ENCODE results near the gene DCPS. TPM values are rescaled to one million over a fixed set of nuclear protein-coding genes. Genes with fewer than 3 reads are reported as not detected.

Gene DCPS
- total and polyA plus RNA-seq, 2 of the 4 experiments (the other 2 are of a cell fraction): 19.7 to 34.8 TPM

- Histone ChIP-seq H3K9me1 (ENCODE audit: insufficient read depth, low read length) (peaks cover 5% of the 10 kb centered on the region; the same call in 1 of the 2 replicates), H3K36me3 (ENCODE audit: control insufficient read depth, insufficient read depth, low read length) (peaks cover 26% of the 10 kb centered on the region), H3K27ac (ENCODE audit: insufficient read depth, low read length) (no peak overlapping the region), H4K20me1 (ENCODE audit: insufficient read depth, low read length) (no peaks in the 10 kb centered on the region), H3K14ac (replicated peaks; ENCODE audit: low read depth, low read length) (no peak overlapping the region), H3K18ac (ENCODE audit: low read depth, low read length) (no peak overlapping the region), H2AFZ (replicated peaks; ENCODE audit: low read length, poor library complexity) (no peak overlapping the region), H2BK120ac (ENCODE audit: low read depth, low read length) (no peak overlapping the region), H4K8ac (ENCODE audit: low read depth in 2 of 2, low read length in 2 of 2) (no peak overlapping the region), H3K9ac (ENCODE audit: low read depth, low read length) (no peak overlapping the region), H2BK15ac (ENCODE audit: low read depth, low read length) (no peak overlapping the region), H3K4me3 (ENCODE audit: insufficient read depth, low read depth, low read length) (no peak overlapping the region), H4K91ac (ENCODE audit: insufficient read depth, low read depth, low read length) (no peak overlapping the region), H3K79me1 (ENCODE audit: low read depth in 1 of 2, low read length in 2 of 2) (peaks cover 3 to 14% of the 10 kb centered on the region in 2 experiments; a peak in 3 of 4 replicates), H3K56ac (ENCODE audit: extremely low read depth, insufficient read depth, low read length) (no peak overlapping the region), H2BK20ac (ENCODE audit: low read depth, low read length) (no peak overlapping the region), H2AK5ac (ENCODE audit: low read depth, low read length) (no peak overlapping the region), H3K23ac (ENCODE audit: low read depth, low read length) (no peak overlapping the region), H3K4me2 (ENCODE audit: low read depth, low read length) (no peak overlapping the region), H3K9me3 (ENCODE audit: control insufficient read depth, insufficient read depth, low read length) (no peaks in the 10 kb centered on the region), H2BK5ac (ENCODE audit: low read depth, low read length, poor library complexity, severe bottlenecking) (no peak overlapping the region), H3K27me3 (ENCODE audit: control insufficient read depth, insufficient read depth, low read length) (no peaks in the 10 kb centered on the region), H3K4ac (ENCODE audit: low read depth, low read length) (no peak overlapping the region), H4K5ac (ENCODE audit: low read depth, low read length) (no peak overlapping the region), H3K4me1 (ENCODE audit: control insufficient read depth, insufficient read depth, low read length) (peaks cover 3% of the 10 kb centered on the region; the same call in 1 of the 2 replicates), H2AK9ac (replicated peaks; ENCODE audit: low read depth, low read length, poor library complexity) (no peak overlapping the region)
- intact Hi-C loops (cut with micrococcal nuclease): no loop called here
- ChIA-PET POLR2A (ENCODE audit: unreplicated experiment) (no interaction called here), CTCF (no interaction called here)
- no peak for TF ChIP-seq MAFK (IDR thresholded peaks at IDR 0.05; ENCODE audit: low read depth, low read length)
- no peak for TF ChIP-seq NFE2L2 (IDR thresholded peaks at IDR 0.05; ENCODE audit: low read depth, low read length)
- no peak for TF ChIP-seq POLR2A (IDR thresholded peaks at IDR 0.05; ENCODE audit: low read depth, low read length)
- no peak for TF ChIP-seq CEBPB (IDR thresholded peaks at IDR 0.05; ENCODE audit: low read depth, low read length)
- TF ChIP-seq RFX5 (IDR thresholded peaks at IDR 0.05; ENCODE audit: low read depth, low read length): no peak
- TF ChIP-seq USF2 (IDR thresholded peaks at IDR 0.05; ENCODE audit: low read depth, low read length): no peak
- no peak for TF ChIP-seq RCOR1 (IDR thresholded peaks at IDR 0.05; ENCODE audit: insufficient replicate concordance, low read length)
- TF ChIP-seq MAZ (IDR thresholded peaks at IDR 0.05; ENCODE audit: borderline replicate concordance, low read depth, low read length): no peak
- no peak for TF ChIP-seq FOS (IDR thresholded peaks at IDR 0.05; ENCODE audit: low read depth, low read length)
- no peak for TF ChIP-seq SMC3 (IDR thresholded peaks at IDR 0.05; ENCODE audit: low read depth, low read length)
- no peak for TF ChIP-seq CHD1 (IDR thresholded peaks at IDR 0.05; ENCODE audit: low read depth, low read length)
- TF ChIP-seq RAD21 (IDR thresholded peaks at IDR 0.05; ENCODE audit: low read length): no peak
- TF ChIP-seq, protein P1, sequence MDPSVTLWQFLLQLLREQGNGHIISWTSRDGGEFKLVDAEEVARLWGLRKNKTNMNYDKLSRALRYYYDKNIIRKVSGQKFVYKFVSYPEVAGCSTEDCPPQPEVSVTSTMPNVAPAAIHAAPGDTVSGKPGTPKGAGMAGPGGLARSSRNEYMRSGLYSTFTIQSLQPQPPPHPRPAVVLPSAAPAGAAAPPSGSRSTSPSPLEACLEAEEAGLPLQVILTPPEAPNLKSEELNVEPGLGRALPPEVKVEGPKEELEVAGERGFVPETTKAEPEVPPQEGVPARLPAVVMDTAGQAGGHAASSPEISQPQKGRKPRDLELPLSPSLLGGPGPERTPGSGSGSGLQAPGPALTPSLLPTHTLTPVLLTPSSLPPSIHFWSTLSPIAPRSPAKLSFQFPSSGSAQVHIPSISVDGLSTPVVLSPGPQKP (IDR thresholded peaks at IDR 0.05; ENCODE audit: borderline replicate concordance, low read depth, low read length): no peak
- TF ChIP-seq BHLHE40 (IDR thresholded peaks at IDR 0.05; ENCODE audit: low read depth, low read length): no peak
- no peak for TF ChIP-seq CTCF (conservative IDR thresholded peaks at IDR 0.05; ENCODE audit: low read depth, low read length)
- no peak for TF ChIP-seq MXI1 (IDR thresholded peaks at IDR 0.05; ENCODE audit: borderline replicate concordance, low read depth, low read length)
- ATAC-seq (ENCODE audit: low read depth): no peak
- 92% methylated on average over 4 of the region's 8 CpGs; no CpG with 5 or more reads in 1 of the 2 experiments for WGBS, 2 experiments (ENCODE audit: extremely low coverage in 2 of 2, insufficient read length in 1 of 2)
- BruUV-seq (replicated peaks): no TSS peak
- in situ Hi-C loops (cut with MboI; ENCODE audit: low sequenced_read_pairs): no loop called here
- dilution Hi-C loops (cut with HindIII; ENCODE audit: low sequenced_read_pairs, unreplicated experiment): no loop called here
- DNase-seq: no peak
Observed at GRCh38 chr11:126279191-126279590, 24.7 kb upstream of the DCPS start.

Data from IMR-90 (cell line).